Activated naive CD8-positive, alpha-beta T cell (primary cell): ENCODE data around the gene LENG8.
"Not testable (repeated sequence)": the region's sequence is repeated elsewhere in the genome, so short reads cannot be mapped to it uniquely, and the experiment has no call there.

Source experiments
- H3K27ac Mint-ChIP-seq: one replicate; pipeline ENCODE4 v1.8.0; 2021; ENCODE audit warnings: mixed read lengths
- H3K27me3 Mint-ChIP-seq: one replicate; pipeline ENCODE4 v1.8.0; 2021; ENCODE audit warnings: mixed read lengths
- H3K36me3 Mint-ChIP-seq: one replicate; pipeline ENCODE4 v1.8.0; 2021; ENCODE audit warnings: mixed read lengths
- H3K4me1 Mint-ChIP-seq: one replicate; pipeline ENCODE4 v1.8.0; 2021; ENCODE audit warnings: low read depth, mixed read lengths
- H3K4me3 Mint-ChIP-seq: one replicate; pipeline ENCODE4 v1.8.0; 2021; ENCODE audit warnings: mild to moderate bottlenecking, mixed read lengths
- H3K9me3 Mint-ChIP-seq: one replicate; pipeline ENCODE4 v1.8.0; 2021; ENCODE audit warnings: low read depth, mixed read lengths

Gene LENG8

GRCh38 chr19:54492568-54492967 lies 43.6 kb downstream of the LENG8 start:
- Mint-ChIP-seq H3K4me1 (peaks cover 7% of the 10 kb centered on the region), H3K27ac (no peak overlapping the region), H3K27me3 (peaks cover 7% of the 10 kb centered on the region), H3K4me3 (no peak overlapping the region), H3K36me3 (no peaks in the 10 kb centered on the region), H3K9me3 (no peaks in the 10 kb centered on the region)

GRCh38 chr19:54493056-54493455 lies 44.1 kb downstream of the LENG8 start:
- H3K36me3 Mint-ChIP-seq, H3K27ac Mint-ChIP-seq, H3K27me3 Mint-ChIP-seq, H3K4me3 Mint-ChIP-seq, H3K9me3 Mint-ChIP-seq: not testable (repeated sequence)
- H3K4me1 Mint-ChIP-seq: peaks cover 12% of the 10 kb centered on the region

GRCh38 chr19:54493967-54494585 lies 45.1 kb downstream of the LENG8 start:
- Mint-ChIP-seq H3K27me3 (peaks cover 7% of the 10 kb centered on the region), H3K9me3 (no peaks in the 10 kb centered on the region), H3K4me1 (peaks cover 20% of the 10 kb centered on the region), H3K27ac (no peak overlapping the region), H3K36me3 (no peaks in the 10 kb centered on the region), H3K4me3 (no peak overlapping the region)

- Mint-ChIP-seq H3K4me1 (peaks cover 24% of the 10 kb centered on the region), H3K27me3 (peaks cover 11% of the 10 kb centered on the region)
- not testable (repeated sequence) for H3K4me3 Mint-ChIP-seq, H3K9me3 Mint-ChIP-seq, H3K36me3 Mint-ChIP-seq, H3K27ac Mint-ChIP-seq
Observed at GRCh38 chr19:54495284-54495683, 46.3 kb downstream of the LENG8 start.

GRCh38 chr19:54497747-54498450 lies 48.9 kb downstream of the LENG8 start:
- Mint-ChIP-seq H3K27me3 (peaks cover 13% of the 10 kb centered on the region), H3K4me1 (peaks cover 24% of the 10 kb centered on the region), H3K4me3 (peak overlapping the region; percentile 28)
- not testable (repeated sequence) for H3K36me3 Mint-ChIP-seq, H3K9me3 Mint-ChIP-seq, H3K27ac Mint-ChIP-seq

GRCh38 chr19:54498451-54498772 lies 49.4 kb downstream of the LENG8 start:
- H3K36me3 Mint-ChIP-seq, H3K9me3 Mint-ChIP-seq, H3K27ac Mint-ChIP-seq, H3K4me3 Mint-ChIP-seq: not testable (repeated sequence)
- H3K27me3 Mint-ChIP-seq: peaks cover 13% of the 10 kb centered on the region
- peaks cover 24% of the 10 kb centered on the region for H3K4me1 Mint-ChIP-seq

GRCh38 chr19:54502518-54503048 lies 53.6 kb downstream of the LENG8 start, which contains the start of gene LAIR2:
TSS of gene LAIR2 (plus strand) at chr19:54502831. CDS start at chr19:54502919, 88 bp downstream.
- Mint-ChIP-seq H3K9me3 (no peaks in the 10 kb centered on the region), H3K27ac (no peak within 1 kb of the TSS), H3K27me3 (peaks cover 11% of the 10 kb centered on the region), H3K4me1 (peaks cover 21% of the 10 kb centered on the region), H3K36me3 (no peaks in the 10 kb centered on the region), H3K4me3 (no peak within 1 kb of the TSS)

- not testable (repeated sequence) for H3K4me1 Mint-ChIP-seq, H3K4me3 Mint-ChIP-seq, H3K27me3 Mint-ChIP-seq, H3K9me3 Mint-ChIP-seq, H3K27ac Mint-ChIP-seq, H3K36me3 Mint-ChIP-seq
Observed at GRCh38 chr19:54505542-54505941, 56.5 kb downstream of the LENG8 start.

GRCh38 chr19:54506079-54506478 lies 57.1 kb downstream of the LENG8 start:
- no peak overlapping the region for H3K4me3 Mint-ChIP-seq

GRCh38 chr19:54507038-54507717 lies 58.2 kb downstream of the LENG8 start:
- H3K4me1 Mint-ChIP-seq, H3K27ac Mint-ChIP-seq: not testable (repeated sequence)

More at GRCh38 chr19:54506079-54506478, 57.1 kb downstream of the LENG8 start:
- peaks cover 6% of the 10 kb centered on the region for H3K4me1 Mint-ChIP-seq
- no peak overlapping the region for H3K27ac Mint-ChIP-seq
- no peaks in the 10 kb centered on the region for H3K9me3 Mint-ChIP-seq
- H3K36me3 Mint-ChIP-seq: no peaks in the 10 kb centered on the region
- peaks cover 7% of the 10 kb centered on the region for H3K27me3 Mint-ChIP-seq

GRCh38 chr19:54507824-54508223 lies 58.8 kb downstream of the LENG8 start:
- Mint-ChIP-seq H3K27me3 (peaks cover 9% of the 10 kb centered on the region), H3K4me3 (no peak overlapping the region), H3K9me3 (no peaks in the 10 kb centered on the region), H3K27ac (no peak overlapping the region), H3K36me3 (peaks cover 2% of the 10 kb centered on the region), H3K4me1 (peaks cover 6% of the 10 kb centered on the region)

More at GRCh38 chr19:54507038-54507717, 58.2 kb downstream of the LENG8 start:
- not testable (repeated sequence) for H3K27me3 Mint-ChIP-seq, H3K9me3 Mint-ChIP-seq, H3K36me3 Mint-ChIP-seq
- H3K4me3 Mint-ChIP-seq: peak overlapping the region; percentile 13

- H3K27ac Mint-ChIP-seq, H3K4me1 Mint-ChIP-seq, H3K4me3 Mint-ChIP-seq, H3K9me3 Mint-ChIP-seq, H3K36me3 Mint-ChIP-seq, H3K27me3 Mint-ChIP-seq: not testable (repeated sequence)
Observed at GRCh38 chr19:54508487-54508886, 59.5 kb downstream of the LENG8 start.

GRCh38 chr19:54509200-54509940 lies 60.4 kb downstream of the LENG8 start:
- H3K9me3 Mint-ChIP-seq, H3K27ac Mint-ChIP-seq, H3K4me3 Mint-ChIP-seq, H3K4me1 Mint-ChIP-seq, H3K36me3 Mint-ChIP-seq, H3K27me3 Mint-ChIP-seq: not testable (repeated sequence)
